ELR (cell line): ENCODE data around the gene SLC6A8.

Experiments
- DNase-seq: peaks from one replicate; pipeline ENCODE4 v3.0.0-alpha.2; 2015; ENCODE audit warnings: low read depth

The SLC6A8 gene

DNA sequence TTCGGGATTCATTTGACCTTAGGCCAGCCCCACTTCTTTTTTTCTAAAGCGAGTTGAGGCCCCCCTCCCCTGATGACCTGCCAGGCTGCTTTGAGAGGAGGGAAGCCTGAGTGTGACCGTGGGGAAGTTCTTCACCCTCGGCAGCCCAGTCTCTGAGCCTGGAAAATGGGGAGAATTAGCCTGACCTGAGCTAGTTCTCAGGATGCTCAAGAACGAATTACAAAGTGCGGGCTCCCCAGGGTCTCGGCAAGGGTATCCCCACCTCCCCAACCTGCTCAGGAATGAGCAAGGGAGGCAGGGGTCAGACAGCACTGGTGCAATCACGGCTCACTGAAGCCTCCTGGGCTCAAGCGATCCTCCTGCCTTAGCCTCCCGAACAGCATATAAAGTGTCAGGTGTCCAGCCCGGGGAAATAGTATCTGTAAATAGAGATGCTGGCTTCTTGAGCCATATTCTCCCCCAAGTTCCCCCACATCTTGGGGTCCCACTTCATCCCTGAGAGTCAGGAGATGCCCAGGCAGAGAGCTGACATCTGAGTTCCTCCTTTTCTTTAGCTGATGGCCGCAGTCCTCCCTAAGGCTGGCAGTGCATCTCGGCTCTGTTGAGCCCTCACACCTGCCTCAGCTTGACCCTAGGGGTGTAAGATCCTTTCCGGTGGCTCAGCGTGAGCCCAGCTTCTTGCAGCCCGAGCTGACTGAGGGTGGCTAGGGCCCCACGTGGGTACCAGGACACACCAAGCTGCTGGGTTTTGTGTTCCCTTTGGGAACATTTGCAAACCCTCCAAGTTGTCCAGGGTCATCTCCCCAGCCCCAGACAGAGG is 39.2 kb upstream of the SLC6A8 start:
- no peak for DNase-seq

DNA sequence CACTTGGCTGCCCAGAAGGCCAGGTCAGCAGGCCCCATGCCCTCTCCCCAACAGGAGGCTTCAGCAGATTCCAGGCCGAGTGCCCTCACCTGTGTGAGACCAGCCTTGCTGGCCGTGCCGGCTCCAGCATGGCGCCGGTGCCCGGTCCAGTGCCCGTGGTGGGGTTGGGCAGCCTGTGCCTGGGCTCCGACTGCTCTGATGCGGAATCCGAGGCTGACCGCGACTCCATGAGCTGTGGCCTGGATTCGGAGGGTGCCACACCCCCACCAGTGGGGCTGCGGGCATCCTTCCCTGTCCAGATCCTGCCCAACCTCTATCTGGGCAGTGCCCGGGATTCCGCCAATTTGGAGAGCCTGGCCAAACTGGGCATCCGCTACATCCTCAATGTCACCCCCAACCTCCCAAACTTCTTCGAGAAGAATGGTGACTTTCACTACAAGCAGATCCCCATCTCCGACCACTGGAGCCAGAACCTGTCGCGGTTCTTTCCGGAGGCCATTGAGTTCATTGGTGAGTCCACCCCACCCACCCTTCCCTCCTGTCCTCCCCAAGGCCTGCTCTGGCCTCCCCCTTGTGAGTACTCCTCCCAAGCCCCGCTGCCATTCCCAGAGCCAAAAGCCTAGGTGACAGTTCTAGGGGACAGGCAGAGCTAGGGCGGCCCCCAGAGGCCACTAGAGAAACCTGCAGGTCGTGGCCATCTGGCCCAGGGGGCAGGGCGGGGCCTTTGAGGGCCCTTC is 38.4 kb upstream of the SLC6A8 start:
- peak; percentile 47 for DNase-seq

DNA sequence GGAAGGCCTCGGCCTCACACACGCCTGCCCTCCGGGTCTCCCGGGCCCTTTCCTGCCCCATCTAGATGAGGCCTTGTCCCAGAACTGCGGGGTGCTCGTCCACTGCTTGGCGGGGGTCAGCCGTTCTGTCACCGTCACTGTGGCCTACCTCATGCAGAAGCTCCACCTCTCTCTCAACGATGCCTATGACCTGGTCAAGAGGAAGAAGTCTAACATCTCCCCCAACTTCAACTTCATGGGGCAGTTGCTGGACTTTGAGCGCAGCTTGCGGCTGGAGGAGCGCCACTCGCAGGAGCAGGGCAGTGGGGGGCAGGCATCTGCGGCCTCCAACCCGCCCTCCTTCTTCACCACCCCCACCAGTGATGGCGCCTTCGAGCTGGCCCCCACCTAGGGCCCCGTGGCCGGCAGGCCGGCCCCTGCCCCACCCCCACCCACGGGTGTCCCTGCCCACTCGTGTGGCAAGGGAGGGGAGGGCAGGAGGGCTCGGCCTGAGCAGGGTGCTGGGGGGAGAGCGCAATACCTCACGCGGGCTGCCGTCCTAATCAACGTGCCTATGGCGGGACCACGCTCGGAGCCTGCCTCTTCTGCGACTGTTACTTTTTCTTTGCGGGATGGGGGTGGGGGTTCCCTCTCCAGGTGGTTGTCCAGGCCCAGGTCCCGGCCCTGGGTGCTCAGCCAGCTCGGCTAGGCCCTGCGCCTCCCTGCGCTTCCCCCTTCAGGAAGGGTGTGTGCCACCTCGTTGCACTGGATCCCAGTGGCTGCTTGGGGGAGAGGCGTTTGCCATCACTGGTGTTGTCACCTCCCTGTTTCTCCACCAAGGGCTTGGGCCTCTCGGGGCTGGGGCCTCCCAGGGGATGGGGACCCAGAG is 37.6 kb upstream of the SLC6A8 start:
- no peak for DNase-seq

DNA sequence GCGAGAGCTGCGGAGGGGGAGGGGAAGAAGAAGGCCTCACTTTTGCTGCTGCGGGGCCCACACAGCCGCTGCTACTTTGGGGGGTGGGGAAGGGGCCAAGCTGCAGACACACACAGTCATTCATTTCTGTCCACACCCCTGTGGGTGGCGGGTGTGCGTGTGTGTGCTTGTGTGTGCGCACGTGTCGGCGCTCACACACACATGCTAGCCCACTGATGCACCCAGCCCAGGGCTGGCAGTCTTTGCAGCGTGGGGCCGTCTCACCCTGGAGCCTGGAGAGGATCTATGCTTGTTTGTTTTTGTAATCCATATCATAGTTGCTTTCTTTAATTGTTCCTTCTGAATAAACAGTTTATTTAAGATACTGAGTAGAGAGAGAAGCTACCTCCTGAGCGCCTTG is 36.8 kb upstream of the SLC6A8 start:
- DNase-seq, result no peak

DNA sequence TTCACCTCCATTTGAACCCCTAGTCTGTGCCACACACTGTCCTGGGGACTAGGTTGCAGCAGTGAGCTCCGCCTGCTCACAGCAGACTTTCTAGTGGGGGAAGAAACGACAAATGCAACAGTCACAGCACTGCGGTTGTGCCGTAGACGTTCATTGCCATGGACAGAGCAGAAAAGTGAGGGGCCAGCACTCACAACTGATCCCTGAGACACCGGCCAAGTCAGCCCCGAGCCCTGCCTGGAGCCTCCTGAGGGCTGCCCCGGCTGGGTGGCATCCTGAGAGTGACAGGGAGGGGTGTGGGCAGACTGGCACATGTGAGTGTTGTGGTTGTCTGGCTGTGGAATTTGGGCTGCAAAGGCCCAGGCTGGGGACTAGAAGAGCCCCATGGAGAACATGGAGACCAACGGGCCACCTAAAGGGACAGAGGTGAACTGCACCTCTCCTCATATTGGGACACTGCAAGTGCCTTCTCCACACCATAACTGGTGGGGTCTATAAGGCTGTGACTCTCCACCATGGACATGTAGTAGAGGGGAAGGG is 36.1 kb upstream of the SLC6A8 start:
- DNase-seq, result peak; percentile 28

DNA sequence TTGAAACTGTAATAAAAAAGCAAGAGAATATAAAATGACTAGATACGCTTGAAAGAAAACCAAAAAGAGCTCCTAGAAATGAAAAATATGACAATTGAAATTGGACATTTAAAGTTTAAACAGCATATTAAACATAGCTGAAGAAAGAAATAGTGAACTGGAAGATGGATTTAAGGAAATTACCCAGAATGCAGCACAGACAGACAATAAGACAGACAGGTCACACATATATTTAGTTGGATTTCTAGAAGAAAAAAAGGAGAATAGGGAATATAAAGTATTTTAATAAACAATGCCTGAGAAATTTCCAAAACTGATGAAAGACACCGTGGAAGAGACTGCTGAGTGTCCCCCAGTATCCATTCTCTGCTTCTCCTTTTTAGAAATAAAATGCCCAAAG is 34.2 kb upstream of the SLC6A8 start:
- DNase-seq, result no peak

DNA sequence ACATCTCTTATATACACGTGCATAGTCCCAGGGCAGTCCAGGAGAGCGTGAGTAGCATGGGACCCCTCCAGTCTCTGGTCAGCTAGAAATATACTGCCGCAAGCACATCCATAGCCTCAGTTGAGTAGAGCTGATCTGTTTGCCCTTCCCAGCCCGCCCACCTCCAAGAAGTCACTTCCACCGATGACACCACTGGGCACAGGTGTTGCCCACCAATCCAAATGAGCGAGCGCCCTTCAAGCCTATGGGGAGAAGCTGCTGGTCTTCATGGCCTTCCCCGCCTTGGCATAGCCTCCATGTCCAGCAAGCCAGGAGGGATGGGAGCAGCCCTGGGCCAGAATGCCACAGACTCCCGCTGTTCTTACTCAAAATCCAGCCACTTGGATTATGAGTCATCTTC is 30.6 kb upstream of the SLC6A8 start:
- no peak for DNase-seq

DNA sequence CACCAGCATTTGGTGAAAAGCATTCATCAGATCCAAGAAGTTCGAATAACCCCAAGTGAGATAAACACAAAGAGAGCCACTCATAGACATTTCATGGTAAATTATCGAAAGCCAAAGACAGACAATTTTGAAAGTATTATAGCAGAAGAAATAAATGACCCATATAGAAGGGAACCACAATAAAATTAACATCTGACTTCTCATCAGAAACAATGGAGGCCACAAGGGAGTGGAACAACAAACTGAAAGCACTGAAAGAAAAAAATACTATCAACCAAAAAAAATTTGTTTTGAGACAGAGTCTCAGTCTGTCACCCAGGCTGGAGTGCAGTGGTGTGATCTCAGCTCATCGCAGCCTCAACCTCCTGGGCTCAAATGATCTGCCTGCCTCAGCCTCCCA is 28.5 kb upstream of the SLC6A8 start:
- DNase-seq, result no peak

DNA sequence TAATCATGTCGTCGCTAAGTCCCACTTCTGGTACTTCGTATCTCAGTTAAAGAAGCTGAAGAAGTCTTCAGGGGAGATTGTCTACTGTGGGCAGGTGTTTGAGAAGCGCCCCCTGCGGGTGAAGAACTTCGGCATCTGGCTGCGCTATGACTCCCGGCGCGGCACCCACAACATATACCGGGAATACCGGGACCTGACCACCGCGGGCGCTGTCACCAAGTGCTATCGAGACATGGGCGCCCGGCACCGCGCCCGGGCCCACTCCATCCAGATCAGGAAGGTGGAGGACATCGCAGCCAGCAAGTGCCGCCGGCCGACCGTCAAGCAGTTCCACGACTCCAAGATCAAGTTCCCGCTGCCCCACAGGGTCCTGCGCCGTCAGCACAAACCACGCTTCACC is 25.5 kb upstream of the SLC6A8 start:
- DNase-seq, result peak; percentile 47

DNA sequence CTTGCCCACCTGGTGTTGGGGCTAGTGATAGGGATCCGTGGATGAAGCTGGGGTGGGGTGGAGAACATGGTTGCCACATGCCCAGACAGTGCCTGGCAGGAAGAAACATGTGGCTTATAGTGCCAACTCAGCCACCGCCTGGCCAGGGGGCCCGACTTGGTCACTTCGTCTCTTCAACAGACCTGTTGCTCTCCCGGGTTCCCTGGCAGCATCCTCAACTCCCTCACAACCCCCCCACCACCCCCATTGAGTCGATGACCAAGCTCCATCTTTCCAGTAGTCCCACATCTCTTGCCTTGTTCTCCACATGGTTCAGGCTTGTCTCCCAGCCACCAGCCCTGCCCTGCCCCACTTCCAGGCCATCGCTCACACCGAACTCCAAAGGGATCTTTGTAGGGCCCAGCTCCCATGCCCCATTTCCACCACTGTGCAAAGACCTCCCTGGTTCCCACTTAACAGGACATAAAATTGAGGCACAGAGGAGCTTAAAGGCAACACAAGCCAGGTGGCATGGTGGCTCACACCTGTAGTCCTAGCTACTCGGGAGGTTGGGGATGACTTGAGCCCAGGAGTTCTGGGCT is 21.9 kb upstream of the SLC6A8 start:
- DNase-seq, result no peak

DNA sequence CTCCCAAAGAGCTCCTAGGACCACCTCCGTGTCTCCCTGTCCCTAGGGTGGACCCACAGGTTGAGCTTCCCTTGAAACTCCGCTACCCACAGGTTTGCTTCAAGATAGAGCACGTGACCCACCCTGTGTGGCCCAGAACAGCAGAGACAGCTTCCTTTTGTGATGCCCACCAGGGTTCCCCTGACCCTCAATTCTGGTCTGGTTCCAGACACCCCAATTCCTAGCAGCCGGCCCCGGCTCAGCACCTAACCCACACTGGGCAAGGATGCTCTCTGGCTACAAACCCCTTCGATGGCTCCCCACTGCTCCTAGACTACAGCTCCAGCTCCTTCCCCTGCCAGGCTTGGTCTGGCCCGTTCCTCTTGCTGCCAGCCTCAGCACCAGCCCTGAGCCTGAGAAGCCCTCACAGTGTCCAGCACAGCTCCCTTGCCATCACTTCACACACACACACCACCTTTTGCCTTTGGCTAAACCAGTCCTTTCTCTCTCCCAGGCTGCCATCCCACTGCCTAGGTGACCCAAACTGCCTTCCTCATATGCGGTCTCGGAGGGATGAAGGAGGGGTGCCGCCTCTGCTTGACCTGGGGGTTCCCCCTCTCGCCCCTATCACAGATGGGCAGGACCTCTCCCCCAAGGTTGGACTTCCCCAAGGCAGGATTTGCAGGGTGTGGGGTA is 20.3 kb upstream of the SLC6A8 start:
- no peak for DNase-seq

DNA sequence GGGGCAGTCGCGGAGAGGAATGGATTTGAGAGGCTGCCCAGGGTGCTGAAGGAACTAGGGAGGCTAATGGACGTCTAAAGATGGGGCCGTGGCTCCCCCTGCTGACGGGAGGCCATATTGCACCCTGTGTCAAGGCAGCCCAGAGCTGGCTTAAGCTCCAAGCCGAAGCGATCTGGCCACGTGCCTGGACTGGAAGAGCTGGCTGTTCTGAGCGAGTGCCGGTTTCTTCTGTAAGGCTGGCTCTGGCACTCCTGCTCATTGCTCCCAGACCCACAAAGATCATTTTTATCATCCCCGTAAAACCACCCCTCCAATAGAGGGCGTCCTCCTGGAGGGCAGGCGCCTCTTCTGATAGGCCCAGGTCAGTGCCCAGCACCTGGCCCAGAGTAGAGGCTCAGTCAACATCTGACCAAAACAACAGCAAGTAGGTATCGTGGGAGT is 19.8 kb upstream of the SLC6A8 start:
- peak; percentile 68 for DNase-seq

DNA sequence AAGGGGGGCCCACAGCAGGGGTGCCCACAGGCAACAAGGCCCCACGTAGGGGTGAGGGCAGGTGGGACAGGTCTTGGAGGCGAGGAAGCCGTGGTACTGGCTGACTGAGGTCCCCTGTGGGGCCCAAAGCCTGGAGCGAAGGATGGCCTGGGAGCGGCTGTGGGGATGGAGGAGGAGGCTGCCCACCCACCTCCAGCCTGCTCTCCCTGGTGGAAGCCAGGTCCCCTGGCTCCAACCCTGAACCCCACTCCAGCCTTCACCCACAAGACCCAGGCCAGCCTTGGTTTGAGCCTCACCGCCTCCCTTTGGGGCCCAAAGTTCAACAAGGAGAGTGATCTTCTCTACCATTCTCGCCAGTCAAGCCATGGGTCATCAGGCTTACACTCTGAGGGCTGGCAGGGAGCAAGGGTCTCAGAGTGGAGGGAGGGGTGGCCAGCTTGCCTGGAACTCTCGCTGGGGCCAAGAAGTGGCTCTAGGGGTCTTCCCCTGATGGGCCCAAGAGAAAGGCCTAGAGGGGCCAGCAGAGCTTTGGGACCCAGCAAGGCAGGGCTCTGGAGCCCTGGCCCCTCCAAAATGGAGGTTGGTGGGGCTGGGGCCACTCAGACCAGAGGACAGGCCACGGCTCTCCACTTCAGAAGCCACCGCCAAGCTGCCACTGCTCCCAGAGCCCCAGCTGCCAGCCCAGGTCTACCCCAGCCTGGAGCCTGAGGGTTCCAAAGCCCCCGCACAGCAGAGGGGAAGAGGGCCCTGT is 19.1 kb upstream of the SLC6A8 start:
- DNase-seq, result no peak

DNA sequence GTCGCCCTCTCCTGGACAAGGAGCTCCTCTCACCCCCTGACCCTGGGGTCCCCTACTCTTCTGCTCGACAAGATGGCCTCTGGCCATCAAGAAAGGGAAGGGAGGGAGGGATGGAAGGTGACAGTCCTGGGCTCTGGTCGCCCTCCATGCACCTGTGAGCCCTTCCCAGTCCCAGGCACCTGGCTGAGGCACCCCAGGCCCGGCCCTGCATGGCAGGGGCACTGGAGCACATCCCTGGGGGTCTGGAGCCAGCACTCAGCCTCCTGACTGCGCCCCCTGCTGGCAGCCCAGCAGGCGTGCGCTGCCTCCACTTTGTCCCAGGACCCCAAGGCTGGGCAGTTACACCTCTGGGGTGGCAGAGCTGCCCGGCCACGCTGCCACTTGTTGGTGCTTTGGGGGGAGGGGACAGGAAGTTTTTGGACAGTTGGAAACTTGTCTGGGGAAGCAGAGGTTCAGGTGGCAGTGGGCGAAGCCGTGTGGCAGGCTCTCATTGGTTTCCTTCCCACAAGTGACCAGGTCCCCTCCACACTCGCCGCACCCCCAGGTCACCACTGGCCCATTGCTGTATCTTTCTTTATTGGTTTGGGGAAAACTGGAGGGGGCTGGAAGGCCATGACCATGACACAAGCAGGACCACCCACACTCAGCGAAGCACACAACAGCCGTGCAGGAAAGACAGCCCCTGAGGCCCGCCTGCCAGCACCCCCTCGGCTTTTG is 18.4 kb upstream of the SLC6A8 start:
- DNase-seq, result no peak

DNA sequence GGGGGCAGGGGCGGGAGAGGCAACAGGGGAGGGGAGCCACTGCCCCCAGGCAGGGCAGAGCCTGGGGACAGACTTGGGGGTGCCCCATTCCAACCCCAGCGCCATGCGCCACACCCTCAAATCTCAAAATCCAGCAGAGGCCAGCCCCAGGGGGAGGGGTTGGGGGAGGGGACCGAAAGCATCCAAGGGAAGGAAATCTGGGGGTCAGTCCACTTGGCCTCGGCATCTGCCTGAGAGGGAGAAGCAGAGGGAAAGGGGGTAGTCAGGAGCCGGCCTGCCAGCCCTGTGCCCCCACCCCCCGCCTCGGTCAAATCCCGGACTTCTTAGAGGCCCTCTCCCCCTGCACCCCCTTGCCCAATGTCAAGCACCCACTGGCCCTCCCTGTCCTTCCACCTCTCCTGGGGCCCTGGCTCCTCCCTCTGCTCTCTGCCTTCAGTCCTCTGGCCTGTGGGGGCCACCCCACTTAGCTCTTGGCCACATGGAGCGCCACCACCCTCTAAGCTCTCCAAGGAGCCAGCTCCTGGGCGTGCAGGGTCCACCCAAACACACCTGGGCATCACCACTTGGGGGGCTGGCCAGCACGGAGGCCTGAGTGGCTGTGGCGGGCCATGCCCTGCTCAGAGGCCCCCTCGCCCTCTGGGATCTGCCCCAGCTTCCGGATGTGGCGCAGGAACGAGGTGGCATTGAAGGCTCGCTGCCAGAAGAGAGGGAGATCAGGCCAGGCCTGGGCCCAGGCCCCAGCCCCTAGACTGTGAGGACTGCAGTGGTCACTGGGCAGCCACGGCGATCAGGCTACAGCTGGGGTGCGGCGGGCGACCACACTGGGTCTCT is 17.6 kb upstream of the SLC6A8 start:
- no peak for DNase-seq

DNA sequence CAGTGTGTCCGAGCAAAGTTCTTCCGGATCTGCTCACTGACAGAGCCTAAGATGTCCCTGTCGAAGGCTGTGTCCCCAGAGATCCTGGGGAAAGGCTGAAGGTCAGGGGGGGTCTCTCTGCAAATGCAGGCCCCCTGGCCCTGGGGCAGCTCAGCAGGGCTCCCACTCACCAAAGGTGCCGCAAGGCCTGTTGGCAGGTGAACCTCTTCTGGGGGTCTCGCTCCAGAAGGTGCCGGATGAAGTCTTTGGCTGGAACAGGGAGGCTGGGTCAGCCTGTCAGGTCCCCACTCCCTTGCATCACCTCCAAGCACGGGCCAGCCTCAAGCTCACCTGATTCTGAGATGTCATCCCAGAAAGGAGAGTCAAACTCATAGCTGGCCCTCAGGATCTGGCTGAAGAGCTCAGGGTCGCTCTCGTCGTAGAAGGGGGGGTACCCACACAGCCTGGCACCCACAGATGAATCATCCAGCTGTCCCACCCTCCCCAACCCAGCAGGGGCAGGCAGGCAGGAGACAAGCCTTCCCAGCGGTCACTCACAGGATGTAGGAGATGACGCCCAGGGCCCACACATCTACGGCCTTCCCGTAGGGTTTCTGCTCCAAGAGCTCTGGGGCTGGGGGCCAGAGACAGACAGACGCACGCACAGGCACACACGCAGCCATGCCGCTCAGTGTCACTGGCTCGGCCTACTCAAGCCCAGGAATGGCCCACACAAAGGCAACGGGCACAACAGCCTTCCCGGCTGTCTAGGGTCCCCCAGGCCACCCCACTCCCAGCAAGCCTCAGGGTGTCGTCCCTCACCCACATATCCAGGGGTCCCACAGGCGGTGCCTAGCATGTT is 16.8 kb upstream of the SLC6A8 start:
- DNase-seq, result no peak

DNA sequence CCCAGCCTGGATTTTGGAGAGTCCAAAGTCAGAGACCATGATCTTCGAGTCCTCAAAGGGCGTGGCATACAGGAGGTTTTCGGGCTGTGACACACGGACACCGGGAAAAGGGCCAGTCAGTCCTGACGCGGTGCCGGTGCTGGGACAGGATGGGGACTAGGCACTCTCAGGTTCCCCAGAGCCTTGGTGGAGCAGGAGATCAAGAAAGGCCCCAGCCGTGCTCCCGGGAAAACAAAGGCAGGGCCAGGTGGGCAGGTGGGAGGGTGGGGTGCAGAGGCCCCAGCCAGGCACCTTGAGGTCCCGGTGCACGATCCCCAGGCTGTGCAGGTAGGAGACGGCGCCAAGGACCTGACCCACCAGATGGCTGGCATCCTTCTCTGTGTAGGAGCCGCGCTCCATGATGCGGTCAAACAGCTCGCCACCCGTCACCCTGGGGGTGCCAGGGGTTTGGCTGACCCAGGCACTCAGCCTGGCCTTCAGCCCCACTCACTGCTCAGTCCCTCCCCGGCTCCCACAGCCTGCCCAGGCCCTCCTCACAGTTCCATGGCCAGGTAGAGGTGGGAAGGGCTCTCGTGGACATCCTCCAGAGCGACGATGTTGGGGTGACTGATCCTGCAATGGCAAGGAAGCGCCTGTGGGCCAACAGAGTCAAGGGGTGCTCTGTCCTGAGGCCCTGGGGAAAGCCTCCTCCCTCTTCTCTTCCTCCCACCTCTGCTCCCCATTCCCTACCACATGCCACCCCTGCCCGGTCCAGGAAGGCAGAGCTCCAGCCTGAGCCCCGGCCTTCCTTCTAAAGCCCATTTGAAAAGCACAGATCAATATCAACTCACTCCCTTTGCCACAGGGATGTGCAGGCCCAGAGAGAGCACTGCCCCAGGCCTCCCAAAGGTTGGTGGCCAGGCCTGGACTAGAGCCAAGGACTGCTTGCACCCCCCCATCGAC is 15.9 kb upstream of the SLC6A8 start:
- DNase-seq, result no peak
